Psoas muscle (tissue), 8 donors: ENCODE data around the gene PFKM. TPM values are rescaled to one million over a fixed set of nuclear protein-coding genes. Genes with fewer than 3 reads are reported as not detected.
"Not testable (repeated sequence)": the region's sequence is repeated elsewhere in the genome, so short reads cannot be mapped to it uniquely, and the experiment has no call there.

Experiments
- ATAC-seq, 4 donors: fragments of 200-7000 bp; cut with Tn5 transposase; one replicate each; pipeline ENCODE4 v1.9.1; 2020; ENCODE audit warnings: moderate library complexity in 3 of 4, mild to moderate bottlenecking in 2 of 4
- DNase-seq, 2 donors: peaks; one replicate each; pipeline ENCODE4 v3.0.0-alpha.2; 2020
- H3K27ac ChIP-seq: fragments of 200-600 bp; one replicate; pipeline ENCODE4 v1.8.0; 2022
- H3K27me3 ChIP-seq, 3 donors: fragments of 200-600 bp in 1 of 3; one replicate each; pipeline versions ENCODE4 v1.6.1 to v1.8.0; 2013 to 2022; ENCODE audit warnings: low read length in 2 of 3, mild to moderate bottlenecking in 2 of 3, moderate library complexity in 1 of 3; ENCODE audit not compliant: insufficient read depth in 3 of 3
- H3K36me3 ChIP-seq, 2 donors: fragments of 200-600 bp in 1 of 2; one replicate each; pipeline versions ENCODE4 v1.6.1 to v1.8.0; 2013 to 2022; ENCODE audit warnings: low read depth in 1 of 2, mild to moderate bottlenecking in 1 of 2, moderate library complexity in 1 of 2; ENCODE audit not compliant: insufficient read depth in 1 of 2
- H3K4me1 ChIP-seq: fragments of 200-600 bp; one replicate; pipeline ENCODE4 v1.8.0; 2022
- H3K4me3 ChIP-seq: fragments of 200-600 bp; one replicate; pipeline ENCODE4 v1.8.0; 2022; ENCODE audit warnings: mild to moderate bottlenecking
- H3K9me3 ChIP-seq: fragments of 200-600 bp; one replicate; pipeline ENCODE4 v1.8.0; 2022
- CTCF ChIP-seq: fragments of 200-600 bp; IDR thresholded peaks from one replicate; pipeline ENCODE4 v1.8.0; 2022; ENCODE audit warnings: antibody characterized with exemption
- WGBS, 3 donors: extraction: QIAGEN DNeasy Blood & Tissue Kit; methylation state at CpG; one replicate each; pipeline versions ENCODE4 v1.1.6 to v1.1.7; 2013; 5-methylcytosine and 5-hydroxymethylcytosine counted together
- intact Hi-C, 2 donors: fragments of 100-400 bp; cut with DNase I; formaldehyde crosslinking; loops; one replicate each; pipeline versions ENCODE4 v1.11.0 to v1.14.2; 2022
- polyA plus RNA-seq, 3 donors: library from polyadenylated mRNA; stranded (reverse); fragments of 200-250 nt; gene quantifications; one replicate each; pipeline ENCODE4 v1.2.3, GENCODE V29; 2013
- total RNA-seq, 4 donors: library from RNA; stranded (reverse); fragmentation: NEBNext Ultra II Directional in 2 of 4; extraction: Animal tissue kit (Norgen Biotek cat#: 25700) in 2 of 4; gene quantifications; one replicate each; pipeline versions ENCODE4 v1.2.1 to v1.2.4, GENCODE V29; 2021 to 2023
- donor health status: healthy with polysubstance abuse.
- donor health status: DM: no; HTN: no; CAD: no; lungs with moderate emphysema.
- donor health status: Bipolar disorder and iron deficiency.
- donor health status: healthy.
- donor health status: DM: yes; HTN: yes; CAD: no.
- donor health status: DM: no; HTN: no; CAD: no.
- donor health status: DM: no; HTN: no; CAD: no.
- donor health status: DM: yes; HTN: yes; CAD: no.

PFKM gene
- total and polyA plus RNA-seq, 7 donors, result 65.1 to 1,283 (median 618) TPM

GRCh38 chr12:48142818-48143674, 23.9 kb downstream of the PFKM start:
- H3K27me3 ChIP-seq, result no peaks in the 10 kb centered on the region
- H3K4me1 ChIP-seq, result peaks cover 4% of the 10 kb centered on the region
- H3K9me3 ChIP-seq, result no peaks in the 10 kb centered on the region
- H3K36me3 ChIP-seq, result peaks cover 27 to 100% of the 10 kb centered on the region in 2 donors
- WGBS, 3 donors, result 66 to 82% (median 69%) methylated on average over 7 of the region's 7 CpGs
- ATAC-seq (peak in 1 of 4 donors; percentile 7), DNase-seq (no peak)
- H3K27ac ChIP-seq, result peak overlapping the region; percentile 97
- TF ChIP-seq CTCF, result no peak
- H3K4me3 ChIP-seq, result no peak overlapping the region
- intact Hi-C loops, result no loop called here

GRCh38 chr12:48143898-48144297, 24.7 kb downstream of the PFKM start:
- ATAC-seq, result peak in 3 of 4 donors; percentile 2 to 9 (median 4)
- Histone ChIP-seq H3K36me3 (peaks cover 27 to 99% of the 10 kb centered on the region in 2 donors), H3K4me1 (peaks cover 4% of the 10 kb centered on the region), H3K27me3 (no peaks in the 10 kb centered on the region), H3K9me3 (no peaks in the 10 kb centered on the region), H3K27ac (peak overlapping the region; percentile 97), H3K4me3 (no peak overlapping the region)
- DNase-seq, result no peak
- intact Hi-C loops, result loop anchor here in 1 of 2 donors (2.0 kb wide), 1 partner anchor 13 kb away; no protein-coding TSS in a partner anchor
- 62 to 82% (median 65%) methylated on average over 2 of the region's 2 CpGs for WGBS, 3 donors
- TF ChIP-seq CTCF, result no peak

GRCh38 chr12:48145981-48146380, 26.8 kb downstream of the PFKM start:
- no peak for TF ChIP-seq CTCF
- peaks cover 22 to 99% of the 10 kb centered on the region in 2 donors for H3K36me3 ChIP-seq
- ATAC-seq (no peak), DNase-seq (no peak)
- intact Hi-C loops, result loop anchor here in 1 of 2 donors (2.0 kb wide), 1 partner anchor 15 kb away; no protein-coding TSS in a partner anchor
- H3K27ac ChIP-seq, result peak overlapping the region; percentile 97
- H3K9me3 ChIP-seq, result no peaks in the 10 kb centered on the region
- 3 to 26% (median 19%) methylated on average over 1 of the region's 1 CpG for WGBS, 3 donors
- no peaks in the 10 kb centered on the region for H3K27me3 ChIP-seq
- H3K4me3 ChIP-seq, result no peak overlapping the region
- peaks cover 4% of the 10 kb centered on the region for H3K4me1 ChIP-seq

GRCh38 chr12:48151103-48151771, 32.1 kb downstream of the PFKM start:
- Histone ChIP-seq H3K9me3 (no peaks in the 10 kb centered on the region), H3K4me3 (peak overlapping the region; percentile 72), H3K27me3 (no peaks in the 10 kb centered on the region), H3K27ac (peak overlapping the region; percentile 97), H3K4me1 (peaks cover 40% of the 10 kb centered on the region), H3K36me3 (peaks cover 7 to 77% of the 10 kb centered on the region in 2 donors)
- ATAC-seq, result peak; percentile 71 to 81 (median 76)
- whole genome bisulfite sequencing, 3 donors, result 36 to 63% (median 37%) methylated on average over 2 of the region's 2 CpGs
- peak in 1 of 2 donors; percentile 81 for DNase-seq
- intact Hi-C loops, result no loop called here
- TF ChIP-seq CTCF, result peak; percentile 10

- WGBS, 3 donors, result 56 to 69% (median 62%) methylated on average over 5 of the region's 5 CpGs
- peaks cover 55% of the 10 kb centered on the region for H3K4me1 ChIP-seq
- peak in 1 of 2 donors; percentile 38 for DNase-seq
- intact Hi-C loops, result loop anchor here in 1 of 2 donors (2.0 kb wide), 1 partner anchor 29 kb away; no protein-coding TSS in a partner anchor
- H3K4me3 ChIP-seq, result peak overlapping the region; percentile 87
- H3K9me3 ChIP-seq, ATAC-seq, H3K27me3 ChIP-seq: not testable (repeated sequence)
- peak overlapping the region; percentile 97 for H3K27ac ChIP-seq
- peaks cover 2 to 33% of the 10 kb centered on the region in 2 donors for H3K36me3 ChIP-seq
These were observed 36.6 kb downstream of the PFKM start for GRCh38 chr12:48155786-48156185.
